ENCODE data around the gene DAW1.
"Not testable (repeated sequence)": the region's sequence is repeated elsewhere in the genome, so short reads cannot be mapped to it uniquely, and the experiment has no call there.

The DAW1 gene

GRCh38 chr2:227871375-227871791 lies at the start of gene DAW1:
Gene DAW1, plus strand, starts transcription at chr2:227871631. Its CDS starts 59 bp downstream, at chr2:227871690.
- DNase-seq = no peak

GRCh38 chr2:227822416-227823003 lies 48.9 kb upstream of the DAW1 start:
- DNase-seq = no peak

- no peak for DNase-seq
Measured at GRCh38 chr2:227823922-227824321, 47.5 kb upstream of the DAW1 start.

GRCh38 chr2:227824711-227825110 lies 46.7 kb upstream of the DAW1 start:
- no peak for DNase-seq

- DNase-seq = no peak
Measured at GRCh38 chr2:227826019-227826521, 45.4 kb upstream of the DAW1 start.

GRCh38 chr2:227826563-227826962 lies 44.9 kb upstream of the DAW1 start:
- no peak for DNase-seq

GRCh38 chr2:227827143-227827542 lies 44.3 kb upstream of the DAW1 start:
- DNase-seq = no peak

- no peak for DNase-seq
Measured at GRCh38 chr2:227828477-227828912, 42.9 kb upstream of the DAW1 start.

GRCh38 chr2:227829337-227829736 lies 42.1 kb upstream of the DAW1 start:
- DNase-seq = no peak

GRCh38 chr2:227834423-227834822 lies 37.0 kb upstream of the DAW1 start:
- DNase-seq = no peak

- no peak for DNase-seq
Measured at GRCh38 chr2:227834916-227835650, 36.3 kb upstream of the DAW1 start.

GRCh38 chr2:227839339-227840129 lies 31.9 kb upstream of the DAW1 start:
- DNase-seq = not testable (repeated sequence)

GRCh38 chr2:227846831-227847230 lies 24.6 kb upstream of the DAW1 start:
- no peak for DNase-seq

- DNase-seq = no peak
Measured at GRCh38 chr2:227848146-227848545, 23.3 kb upstream of the DAW1 start.

- no peak for DNase-seq
Measured at GRCh38 chr2:227848586-227848985, 22.8 kb upstream of the DAW1 start.

- DNase-seq = peak; percentile 18
Measured at GRCh38 chr2:227849906-227850305, 21.5 kb upstream of the DAW1 start.

GRCh38 chr2:227853204-227853629 lies 18.2 kb upstream of the DAW1 start:
- no peak for DNase-seq

- DNase-seq = no peak
Measured at GRCh38 chr2:227853765-227854271, 17.6 kb upstream of the DAW1 start.

GRCh38 chr2:227855440-227855839 lies 16.0 kb upstream of the DAW1 start:
- no peak for DNase-seq

- no peak for DNase-seq
Measured at GRCh38 chr2:227856697-227857096, 14.7 kb upstream of the DAW1 start.

- no peak for DNase-seq
Measured at GRCh38 chr2:227860221-227860641, 11.2 kb upstream of the DAW1 start.

GRCh38 chr2:227861011-227861410 lies 10.4 kb upstream of the DAW1 start:
- no peak for DNase-seq

GRCh38 chr2:227862227-227862740 lies 9.1 kb upstream of the DAW1 start:
- no peak for DNase-seq
